ENCODE data around the gene HS2ST1. TPM values are rescaled to one million over a fixed set of nuclear protein-coding genes. Genes with fewer than 3 reads are reported as not detected.

The HS2ST1 gene
- total RNA-seq, 1 experiment from 2014 or later: 17.6 TPM

- no peak for DNase-seq (ENCODE audit: low spot score)
These were observed 197.4 kb downstream of the HS2ST1 start for GRCh38 chr1:87111659-87112371.

GRCh38 chr1:87113313-87113712 lies 198.9 kb downstream of the HS2ST1 start:
- DNase-seq (ENCODE audit: low spot score): peak; percentile 34

- no peak for DNase-seq (ENCODE audit: low spot score)
These were observed 201.0 kb downstream of the HS2ST1 start for GRCh38 chr1:87115317-87115890.

GRCh38 chr1:87115891-87116290 lies 201.5 kb downstream of the HS2ST1 start:
- DNase-seq (ENCODE audit: low spot score): no peak

GRCh38 chr1:87117761-87118368 lies 203.4 kb downstream of the HS2ST1 start:
- DNase-seq (ENCODE audit: low spot score): no peak

- DNase-seq (ENCODE audit: low spot score): no peak
These were observed 205.2 kb downstream of the HS2ST1 start for GRCh38 chr1:87119541-87120140.

- DNase-seq (ENCODE audit: low spot score): no peak
These were observed 206.3 kb downstream of the HS2ST1 start for GRCh38 chr1:87120779-87121178.

- DNase-seq (ENCODE audit: low spot score): no peak
These were observed 207.3 kb downstream of the HS2ST1 start for GRCh38 chr1:87121711-87122163.

- no peak for DNase-seq (ENCODE audit: low spot score)
These were observed 207.8 kb downstream of the HS2ST1 start for GRCh38 chr1:87122243-87122642.

GRCh38 chr1:87123610-87124009 lies 209.2 kb downstream of the HS2ST1 start:
- DNase-seq (ENCODE audit: low spot score): no peak

GRCh38 chr1:87126886-87127505 lies 212.6 kb downstream of the HS2ST1 start:
- DNase-seq (ENCODE audit: low spot score): no peak

- DNase-seq (ENCODE audit: low spot score): no peak
These were observed 213.1 kb downstream of the HS2ST1 start for GRCh38 chr1:87127581-87127980.

- DNase-seq (ENCODE audit: low spot score): no peak
These were observed 214.6 kb downstream of the HS2ST1 start for GRCh38 chr1:87129038-87129437.

- DNase-seq (ENCODE audit: low spot score): no peak
These were observed 215.2 kb downstream of the HS2ST1 start for GRCh38 chr1:87129606-87130005.

- DNase-seq (ENCODE audit: low spot score): no peak
These were observed 216.0 kb downstream of the HS2ST1 start for GRCh38 chr1:87130438-87130837.

- peak; percentile 47 for DNase-seq (ENCODE audit: low spot score)
These were observed 217.4 kb downstream of the HS2ST1 start for GRCh38 chr1:87131809-87132283.

GRCh38 chr1:87132284-87132870 lies 217.9 kb downstream of the HS2ST1 start:
- DNase-seq (ENCODE audit: low spot score): no peak

- no peak for DNase-seq (ENCODE audit: low spot score)
These were observed 219.6 kb downstream of the HS2ST1 start for GRCh38 chr1:87134061-87134460.

- DNase-seq (ENCODE audit: low spot score): no peak
These were observed 220.3 kb downstream of the HS2ST1 start for GRCh38 chr1:87134625-87135328.

- DNase-seq (ENCODE audit: low spot score): no peak
These were observed 220.9 kb downstream of the HS2ST1 start for GRCh38 chr1:87135329-87135712.
